HS-27A (cell line): ENCODE data around the gene NCAM1.
"Not testable (repeated sequence)": the region's sequence is repeated elsewhere in the genome, so short reads cannot be mapped to it uniquely, and the experiment has no call there.

Source experiments
- DNase-seq: peaks from one replicate; pipeline ENCODE4 v3.0.0-alpha.2; 2012; ENCODE audit warnings: low read depth, missing footprints

NCAM1 gene

GRCh38 chr11:112961146-112961668 lies at the start of gene NCAM1:
TSS of gene NCAM1 (plus strand) at chr11:112961420.
- DNase-seq: no peak

DNA sequence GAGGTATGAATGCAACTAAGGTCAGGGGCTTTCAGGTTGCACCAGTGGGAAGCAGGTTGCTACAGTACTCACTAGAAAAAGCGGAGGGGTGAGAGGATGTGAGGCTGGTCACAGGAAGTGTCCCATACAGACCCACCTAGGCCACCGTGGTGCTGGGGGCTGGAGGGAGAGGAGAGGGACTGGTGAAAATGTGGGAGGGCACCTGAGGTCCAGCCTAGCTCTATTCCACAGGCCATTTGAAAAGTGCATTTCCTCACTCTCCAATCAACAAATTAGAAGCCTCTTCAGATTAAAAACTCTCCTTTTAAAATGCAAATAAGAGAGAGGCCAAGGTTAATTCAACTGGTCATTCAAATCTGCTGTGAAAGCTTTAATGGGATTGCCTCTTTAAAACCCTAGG lies 38.6 kb upstream of the NCAM1 start:
- DNase-seq: no peak

- DNase-seq: not testable (repeated sequence)
These were observed 36.4 kb upstream of the NCAM1 start for GRCh38 chr11:112924836-112925235.

DNA sequence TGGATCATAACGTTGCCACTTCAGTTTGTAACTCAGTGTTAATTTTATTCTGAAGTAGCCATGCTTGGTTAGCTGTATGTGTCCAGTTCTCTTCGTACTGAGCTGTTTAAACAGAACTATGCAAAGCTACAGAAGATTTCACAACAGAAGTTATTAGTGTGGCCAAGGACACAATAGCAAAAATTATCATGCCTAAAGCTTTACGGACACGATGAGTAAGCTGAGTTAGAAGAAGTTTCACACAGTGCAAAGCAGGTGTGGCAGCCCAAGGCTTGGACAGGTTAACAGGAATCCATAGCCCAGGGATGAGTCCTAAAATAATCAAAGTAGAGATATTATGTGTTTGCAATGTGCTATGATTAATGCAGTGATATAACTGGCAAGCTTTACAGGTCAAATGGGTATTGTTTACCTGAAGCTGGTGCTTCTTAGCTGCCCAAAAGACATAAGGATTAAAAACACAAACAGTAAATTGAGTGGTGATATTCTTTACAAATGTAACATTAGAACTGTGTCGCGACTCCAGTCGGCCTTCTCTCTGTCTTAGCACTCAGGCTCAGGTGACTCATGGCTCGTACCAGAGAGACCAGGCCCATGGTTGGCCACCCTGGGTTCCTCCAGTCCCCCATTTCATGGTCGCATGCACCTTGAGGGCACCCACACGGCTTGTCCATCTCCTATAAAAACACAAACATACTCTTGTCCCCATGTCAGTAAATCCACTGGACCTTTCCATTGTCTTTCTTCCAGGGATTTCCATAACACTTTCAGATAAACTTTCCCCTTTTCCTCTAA lies 35.5 kb upstream of the NCAM1 start:
- no peak for DNase-seq

- DNase-seq: no peak
These were observed 33.1 kb upstream of the NCAM1 start for GRCh38 chr11:112928136-112928535.

- no peak for DNase-seq
These were observed 31.8 kb upstream of the NCAM1 start for GRCh38 chr11:112929432-112929831.

GRCh38 chr11:112931703-112932102 lies 29.5 kb upstream of the NCAM1 start:
- DNase-seq: no peak

DNA sequence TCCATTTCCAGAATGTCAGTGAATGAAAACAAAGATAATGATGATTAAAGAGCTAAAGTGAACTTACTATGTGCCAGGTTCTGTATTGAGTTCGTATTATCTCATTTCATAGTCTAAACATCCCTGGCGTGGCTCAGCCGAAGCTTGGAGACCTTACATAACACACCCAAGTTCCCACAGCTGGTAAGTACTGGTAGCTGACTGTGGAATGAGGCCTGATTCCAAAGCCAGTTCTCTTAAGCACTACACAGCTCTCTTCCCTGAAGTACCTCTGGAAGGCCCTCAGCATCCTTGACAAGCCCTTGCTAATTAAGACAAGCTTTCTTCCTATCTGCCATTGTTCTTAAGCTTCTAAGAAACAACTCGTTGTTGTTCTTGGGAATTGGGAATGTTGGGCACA lies 28.6 kb upstream of the NCAM1 start:
- DNase-seq: no peak

GRCh38 chr11:112933970-112934369 lies 27.2 kb upstream of the NCAM1 start:
- DNase-seq: no peak

DNA sequence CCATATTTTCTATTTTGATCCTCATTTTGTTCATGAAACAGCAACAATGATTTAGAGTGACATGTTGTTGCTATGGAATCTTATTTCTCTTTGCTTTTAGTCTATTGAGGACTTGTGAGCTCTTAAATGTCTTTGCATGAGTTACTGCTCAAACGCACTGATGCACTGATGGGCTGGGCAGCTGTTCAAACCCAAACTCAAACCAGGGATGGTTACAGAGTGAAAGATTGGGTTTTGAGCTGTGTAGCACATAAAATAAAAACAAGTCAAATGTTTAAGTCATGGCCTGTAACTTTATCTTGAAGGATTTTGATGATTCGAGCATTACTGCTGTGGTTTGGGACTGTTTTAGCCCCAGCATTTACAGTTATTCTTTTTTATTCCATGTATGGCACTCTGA lies 20.1 kb upstream of the NCAM1 start:
- no peak for DNase-seq

- no peak for DNase-seq
These were observed 18.1 kb upstream of the NCAM1 start for GRCh38 chr11:112942966-112943643.

DNA sequence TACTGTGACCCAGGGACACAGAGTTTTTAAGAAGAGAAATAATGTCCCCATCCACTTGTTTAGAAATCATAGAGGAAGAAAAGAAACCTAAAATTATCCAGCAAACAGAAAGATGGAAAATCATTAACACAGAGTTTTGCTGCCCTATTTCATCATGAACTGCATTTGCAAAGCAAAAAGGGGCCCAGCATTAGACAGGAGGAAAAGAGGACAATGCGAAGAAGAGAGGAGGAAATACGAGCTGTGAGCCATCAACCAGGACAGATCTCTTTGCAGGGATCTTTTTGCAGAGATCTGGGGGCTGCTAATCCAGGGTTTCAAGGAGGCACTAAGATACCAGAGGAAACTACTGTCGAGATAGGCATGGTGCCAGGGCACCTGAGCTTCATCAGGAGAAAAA lies 14.4 kb upstream of the NCAM1 start:
- DNase-seq: no peak

DNA sequence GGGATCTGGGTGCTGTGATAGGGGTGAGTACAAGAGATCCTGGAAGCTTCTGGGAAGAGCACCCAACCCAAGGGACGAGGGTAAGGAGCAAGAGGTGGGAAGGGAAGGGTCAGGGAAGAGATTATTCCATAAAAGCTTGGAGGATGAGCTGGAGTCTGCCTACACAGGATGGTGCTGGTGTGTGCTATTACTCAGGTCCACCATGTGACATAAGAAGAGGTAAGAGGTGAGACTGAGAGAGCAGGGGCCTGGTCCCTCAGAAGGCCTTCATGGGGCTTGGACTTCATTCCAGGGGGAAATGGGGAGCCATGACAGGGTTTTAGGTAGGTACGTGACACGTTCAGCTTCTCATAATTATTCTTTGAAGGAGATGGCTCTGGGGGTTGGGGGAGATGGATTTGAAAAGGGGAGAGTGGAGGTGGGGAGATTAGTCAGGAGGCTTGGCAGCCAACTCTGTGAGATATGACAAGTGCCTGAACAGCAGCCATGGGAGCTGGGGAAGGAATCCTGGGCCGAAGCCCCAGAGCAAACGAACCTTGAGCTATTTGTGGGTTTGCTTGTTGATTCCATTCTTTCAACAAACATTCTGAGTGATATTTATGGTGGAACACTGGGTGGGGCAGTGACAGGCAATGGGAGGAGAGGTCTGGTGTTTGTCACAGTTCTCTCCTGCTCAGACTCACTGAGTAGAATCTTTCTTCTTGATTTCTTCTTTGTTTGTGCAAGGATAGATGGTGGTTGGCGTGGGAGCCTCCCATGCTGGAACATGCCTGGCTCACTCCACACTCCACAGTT lies 11.2 kb upstream of the NCAM1 start:
- DNase-seq: no peak

DNA sequence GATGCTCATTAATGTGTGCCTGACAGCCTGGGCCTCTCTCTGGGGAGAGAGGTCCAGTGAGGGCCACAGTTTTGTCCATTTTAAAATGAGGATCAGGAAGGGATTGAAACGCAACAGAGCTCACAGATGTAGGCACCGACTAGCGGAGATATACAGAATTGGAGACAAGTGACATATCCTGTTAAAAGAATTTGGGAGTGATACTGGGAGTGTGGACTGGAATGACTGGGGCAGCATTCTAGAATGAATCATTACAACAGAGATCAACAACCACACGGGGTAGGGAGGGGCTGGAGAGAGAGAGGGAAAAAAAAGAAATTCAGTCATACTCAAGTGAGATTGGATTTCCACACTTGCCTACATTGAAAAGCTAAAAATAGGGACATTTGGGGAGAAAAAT lies 2.5 kb upstream of the NCAM1 start:
- peak; percentile 7 for DNase-seq

DNA sequence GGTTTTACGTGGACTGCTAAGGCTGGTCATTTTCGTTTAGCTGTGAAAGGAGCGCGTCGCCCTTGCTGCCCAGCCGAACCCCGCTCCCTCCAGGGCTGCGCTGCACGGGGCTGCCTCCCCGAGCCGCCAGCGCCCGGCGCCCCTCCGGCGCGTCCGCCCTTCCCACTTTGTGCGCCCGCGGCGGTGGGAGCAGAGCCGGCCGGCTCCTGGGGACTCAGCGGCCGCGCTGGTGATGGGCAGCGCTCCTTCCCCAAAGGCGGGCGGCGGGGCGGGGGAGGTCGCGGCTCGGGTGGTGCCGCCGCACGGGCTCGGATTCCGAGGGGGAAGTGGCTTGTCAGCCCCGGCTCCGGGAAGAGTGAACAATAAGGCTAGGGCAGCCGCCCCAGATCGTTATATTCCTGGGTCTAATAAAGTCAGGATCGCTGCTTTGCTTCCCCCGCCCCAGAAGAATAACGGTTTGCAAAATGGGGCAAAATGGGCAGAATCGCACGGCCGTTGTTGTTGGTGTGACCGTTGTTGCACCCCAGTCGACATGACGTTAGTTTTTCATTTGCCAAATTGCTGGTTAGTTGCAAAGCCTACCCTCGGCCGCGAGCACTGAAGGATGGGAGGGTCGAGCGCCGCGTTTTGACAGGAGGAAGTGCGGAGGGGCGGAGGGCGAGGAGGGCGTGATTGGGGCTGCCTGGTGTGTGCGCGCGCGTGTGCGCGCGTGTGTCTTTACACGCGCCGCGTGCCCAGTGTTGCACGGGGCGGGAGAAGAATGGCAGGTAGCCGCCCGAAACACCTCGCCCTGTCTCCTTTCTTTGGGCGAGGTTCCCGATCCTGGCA lies 745 bp downstream of the NCAM1 start:
- no peak for DNase-seq

DNA sequence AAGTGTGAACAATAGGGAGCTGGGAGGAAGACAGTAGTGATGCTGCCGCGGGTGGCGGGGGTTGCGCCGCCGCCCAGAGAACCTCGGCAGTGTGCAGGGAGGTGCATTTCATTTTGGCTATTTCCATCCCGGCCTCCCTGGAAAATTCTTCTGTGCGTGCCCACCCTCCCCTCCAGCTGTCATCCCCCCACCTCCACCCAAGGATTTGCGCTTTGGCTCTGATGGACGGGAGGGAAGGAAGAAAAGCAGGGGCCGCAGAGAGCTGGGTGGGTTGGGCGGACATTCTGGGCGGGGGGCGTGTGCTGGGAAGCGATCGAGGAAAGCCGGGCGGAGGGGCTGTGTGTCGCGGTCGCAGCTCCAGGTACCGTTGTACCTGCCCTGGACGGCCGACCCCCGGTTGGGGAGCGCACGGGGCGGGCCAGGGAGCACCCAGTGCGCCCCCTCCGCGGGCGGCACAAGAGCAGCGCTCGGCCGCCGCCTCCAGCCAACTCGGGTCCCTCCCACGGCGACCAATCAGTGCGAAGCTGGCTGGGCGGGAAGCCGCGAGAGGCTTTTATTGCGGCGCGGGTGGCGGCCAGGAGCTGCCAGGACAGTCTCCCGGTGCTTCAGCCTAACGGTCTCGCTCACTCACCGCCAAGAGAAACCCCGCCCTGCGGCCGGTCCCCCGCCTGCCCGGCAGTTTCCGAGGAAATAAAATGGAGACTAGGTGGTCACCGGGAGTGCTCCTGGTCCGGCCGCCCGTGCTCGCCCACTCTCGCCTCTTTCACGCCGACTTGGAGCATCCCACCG lies 1.6 kb downstream of the NCAM1 start:
- no peak for DNase-seq

DNA sequence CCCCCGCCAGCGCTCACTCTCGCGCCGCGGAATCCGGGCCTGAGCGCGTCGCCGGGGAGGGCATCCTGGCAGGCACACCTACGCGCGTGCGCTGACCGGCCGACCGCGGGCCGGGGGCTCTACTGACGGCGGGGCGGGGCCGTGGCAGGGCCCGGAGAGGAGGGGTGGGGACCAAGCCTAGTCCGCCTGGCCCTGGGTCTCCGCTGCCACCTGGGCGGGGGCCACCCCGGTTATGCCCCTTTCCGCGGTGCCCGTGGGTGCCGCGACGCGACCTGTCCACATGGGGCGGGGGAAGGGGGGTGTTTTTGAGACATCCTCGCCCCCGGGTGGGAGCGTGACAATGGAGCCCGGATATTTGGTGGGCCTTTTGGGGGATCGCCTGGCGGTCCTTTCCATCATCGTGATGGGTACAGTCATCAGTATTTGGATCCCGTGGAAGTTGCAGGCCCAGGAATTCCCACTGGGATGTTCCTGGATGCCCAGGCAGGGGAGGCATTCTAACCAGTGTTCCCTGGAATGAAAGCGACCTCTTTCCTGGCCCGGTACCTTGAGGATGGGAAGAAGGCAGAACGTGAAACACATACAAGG lies 2.2 kb downstream of the NCAM1 start:
- DNase-seq: no peak

- DNase-seq: no peak
These were observed 4.4 kb downstream of the NCAM1 start for GRCh38 chr11:112965656-112966055.

DNA sequence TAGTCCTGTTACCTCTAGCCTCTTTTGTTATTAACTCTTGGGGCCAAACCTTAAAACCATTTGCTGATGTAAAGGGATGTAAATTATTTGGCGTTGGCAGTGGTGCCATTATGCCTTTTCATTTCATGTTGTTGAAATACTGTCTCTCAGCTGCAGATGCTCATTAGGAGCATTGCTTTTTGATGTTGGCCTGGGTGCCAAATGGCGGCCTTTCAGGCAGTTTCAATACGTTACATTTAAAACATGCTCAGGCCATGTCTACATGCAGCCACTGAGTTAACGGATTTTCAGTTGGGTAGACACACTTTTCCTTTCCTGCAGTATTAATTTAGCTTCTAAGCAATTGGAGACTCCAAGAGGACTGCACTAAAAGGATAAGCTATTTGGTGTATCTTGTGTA lies 5.3 kb downstream of the NCAM1 start:
- no peak for DNase-seq

DNA sequence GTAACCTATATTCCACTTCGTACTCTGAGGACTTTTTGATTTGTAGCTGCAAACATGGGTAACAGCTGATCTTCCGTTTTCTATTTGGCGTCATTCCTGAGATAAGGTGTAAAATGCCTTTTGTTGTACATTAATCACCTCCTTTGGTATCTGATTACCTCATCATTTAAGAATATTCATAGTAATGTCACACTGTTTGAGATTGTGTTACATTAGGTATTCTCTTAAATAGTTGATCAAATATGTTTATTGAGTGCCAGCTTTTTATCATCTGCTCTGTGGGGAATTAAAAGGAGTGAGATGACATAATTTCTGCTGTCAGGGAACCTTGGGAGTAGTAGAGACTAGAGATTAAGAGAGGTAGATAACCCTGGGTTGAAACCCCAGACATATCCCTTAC lies 5.9 kb downstream of the NCAM1 start:
- no peak for DNase-seq
